Sigmoid colon (tissue), 7 donors: ENCODE data around the gene CDCA7L. TPM values are rescaled to one million over a fixed set of nuclear protein-coding genes. Genes with fewer than 3 reads are reported as not detected.
"Not testable (repeated sequence)": the region's sequence is repeated elsewhere in the genome, so short reads cannot be mapped to it uniquely, and the experiment has no call there.

ENCODE experiments used
- DNase-seq: peaks from one replicate; pipeline ENCODE4 v3.0.0-alpha.2; 2019
- H3K27ac ChIP-seq, 4 donors: fragments of 200-600 bp; sonication (generic); one replicate each; pipeline ENCODE4 v1.5.1; 2016 to 2019; ENCODE audit warnings: mild to moderate bottlenecking in 1 of 4
- H3K27me3 ChIP-seq, 3 donors: fragments of 200-600 bp; sonication (generic); one replicate each; pipeline ENCODE4 v1.5.1; 2019; ENCODE audit warnings: mild to moderate bottlenecking in 1 of 3
- H3K36me3 ChIP-seq, 4 donors: fragments of 200-600 bp; sonication (generic); one replicate each; pipeline ENCODE4 v1.5.1; 2016 to 2019
- H3K4me1 ChIP-seq, 4 donors: fragments of 200-600 bp; sonication (generic); one replicate each; pipeline ENCODE4 v1.5.1; 2017 to 2019
- H3K4me3 ChIP-seq, 4 donors: fragments of 200-600 bp; sonication (generic); one replicate each; pipeline ENCODE4 v1.5.1; 2017 to 2019; ENCODE audit warnings: mild to moderate bottlenecking in 2 of 4, moderate library complexity in 1 of 4
- H3K9me3 ChIP-seq, 4 donors: fragments of 200-600 bp in 3 of 4; sonication (generic) in 3 of 4; one replicate each; pipeline versions ENCODE4 v1.5.1 to v1.6.1; 2013 to 2019
- EP300 ChIP-seq, 4 donors: sonication (generic); formaldehyde crosslinking; IDR thresholded peaks; one replicate each; pipeline ENCODE4 v1.6.1; 2017; ENCODE audit warnings: antibody characterized with exemption in 4 of 4
- POLR2A ChIP-seq, 2 donors: fragments of 450-650 bp; IDR thresholded peaks; one replicate each; pipeline ENCODE4 v1.6.1; 2016; ENCODE audit warnings: antibody characterized with exemption in 2 of 2, mild to moderate bottlenecking in 2 of 2, moderate library complexity in 2 of 2
- POLR2AphosphoS5 ChIP-seq, 4 donors: sonication (generic); formaldehyde crosslinking; IDR thresholded peaks; one replicate each; pipeline ENCODE4 v1.6.1; 2017; ENCODE audit warnings: antibody characterized with exemption in 4 of 4
- WGBS, 2 donors: extraction: QIAGEN DNeasy Blood & Tissue Kit; methylation state at CpG; one replicate each; pipeline ENCODE4 v1.1.7; 2013; 5-methylcytosine and 5-hydroxymethylcytosine counted together
- intact Hi-C: fragments of 100-400 bp; cut with DNase I; formaldehyde crosslinking; loops from one replicate; pipeline ENCODE4 v1.15.1; 2023
- polyA plus RNA-seq, 3 donors: library from polyadenylated mRNA; stranded (reverse); fragments of 200-250 nt; gene quantifications; one replicate each; pipeline ENCODE4 v1.2.3, GENCODE V29; 2013
- total RNA-seq, 4 donors: library from RNA; depleted of rRNA; stranded (reverse); fragments of >200 nt; gene quantifications; one replicate each; pipeline ENCODE4 v1.1.0, GENCODE V29; 2016
- TF ChIP-seq, protein P1 (sequence below), 4 experiments: fragments of 450-650 bp in 3 of 4; fragments of 200-600 bp in 1 of 4; IDR thresholded peaks; one replicate each; pipeline ENCODE4 v1.5.1; 2016 to 2019; ENCODE audit warnings: antibody characterized with exemption in 4 of 4, mild to moderate bottlenecking in 3 of 4, moderate library complexity in 2 of 4
- donor health status: healthy with polysubstance abuse.
- donor health status: Bipolar disorder and iron deficiency.
- donor health status: healthy.

Gene CDCA7L
- total and polyA plus RNA-seq, 7 donors: 12.3 to 55.9 (median 23.5) TPM

DNA sequence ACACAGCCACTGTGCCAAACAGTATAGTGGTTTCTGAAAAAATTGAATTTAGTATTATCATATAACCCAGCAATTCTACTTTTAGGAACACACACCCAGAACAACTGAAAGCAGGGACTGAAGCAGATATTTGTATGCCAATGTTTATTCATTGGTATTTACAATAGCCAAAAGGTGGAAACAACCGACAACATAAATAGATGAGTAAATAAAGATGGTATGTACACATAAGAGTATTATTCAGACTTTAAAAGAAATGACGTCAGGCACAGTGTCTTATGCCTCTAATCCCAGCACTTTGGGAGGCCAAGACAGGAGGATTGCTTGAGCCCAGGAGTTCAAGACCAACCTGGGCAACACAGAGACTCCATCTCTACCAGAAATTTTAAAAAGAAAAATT is 7.2 kb downstream of the CDCA7L start:
- WGBS, 2 donors: 72 to 87% methylated on average over 2 of the region's 2 CpGs
- no peak for TF ChIP-seq EP300 (IDR thresholded peaks at IDR 0.05)
- TF ChIP-seq, protein P1, sequence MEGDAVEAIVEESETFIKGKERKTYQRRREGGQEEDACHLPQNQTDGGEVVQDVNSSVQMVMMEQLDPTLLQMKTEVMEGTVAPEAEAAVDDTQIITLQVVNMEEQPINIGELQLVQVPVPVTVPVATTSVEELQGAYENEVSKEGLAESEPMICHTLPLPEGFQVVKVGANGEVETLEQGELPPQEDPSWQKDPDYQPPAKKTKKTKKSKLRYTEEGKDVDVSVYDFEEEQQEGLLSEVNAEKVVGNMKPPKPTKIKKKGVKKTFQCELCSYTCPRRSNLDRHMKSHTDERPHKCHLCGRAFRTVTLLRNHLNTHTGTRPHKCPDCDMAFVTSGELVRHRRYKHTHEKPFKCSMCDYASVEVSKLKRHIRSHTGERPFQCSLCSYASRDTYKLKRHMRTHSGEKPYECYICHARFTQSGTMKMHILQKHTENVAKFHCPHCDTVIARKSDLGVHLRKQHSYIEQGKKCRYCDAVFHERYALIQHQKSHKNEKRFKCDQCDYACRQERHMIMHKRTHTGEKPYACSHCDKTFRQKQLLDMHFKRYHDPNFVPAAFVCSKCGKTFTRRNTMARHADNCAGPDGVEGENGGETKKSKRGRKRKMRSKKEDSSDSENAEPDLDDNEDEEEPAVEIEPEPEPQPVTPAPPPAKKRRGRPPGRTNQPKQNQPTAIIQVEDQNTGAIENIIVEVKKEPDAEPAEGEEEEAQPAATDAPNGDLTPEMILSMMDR (IDR thresholded peaks at IDR 0.05): no peak
- TF ChIP-seq POLR2AphosphoS5 (IDR thresholded peaks at IDR 0.05): no peak
- TF ChIP-seq POLR2A (IDR thresholded peaks at IDR 0.05): no peak
- peaks cover 0 to 45% (median 40%) of the 10 kb centered on the region in 4 donors for H3K4me1 ChIP-seq
- H3K4me3 ChIP-seq: no peak overlapping the region
- H3K27me3 ChIP-seq: no peaks in the 10 kb centered on the region
- no peaks in the 10 kb centered on the region for H3K36me3 ChIP-seq
- H3K9me3 ChIP-seq: no peaks in the 10 kb centered on the region
- DNase-seq: no peak
- H3K27ac ChIP-seq: peak overlapping the region in 2 of 4 donors; percentile 20 to 28
- intact Hi-C loops: no loop called here

DNA sequence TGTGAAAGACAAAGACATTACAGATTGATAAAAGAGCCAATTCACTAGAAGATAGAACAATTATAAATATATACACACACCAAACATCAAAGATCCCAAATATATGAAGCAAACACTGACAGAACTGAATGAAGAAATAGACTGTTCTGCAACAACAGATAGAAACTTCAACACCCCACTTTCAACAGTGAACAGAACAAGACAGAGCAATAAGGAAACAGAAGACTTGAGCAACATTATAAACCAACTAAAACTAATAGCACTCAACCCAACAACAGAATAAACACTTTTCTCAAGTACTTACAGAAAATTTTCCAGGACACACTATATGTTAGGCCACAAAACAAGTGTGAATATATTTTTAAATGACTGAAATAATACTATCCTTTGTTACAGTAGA is 10.9 kb downstream of the CDCA7L start:
- H3K36me3 ChIP-seq: no peaks in the 10 kb centered on the region
- no peak overlapping the region for H3K4me3 ChIP-seq
- H3K27me3 ChIP-seq: no peaks in the 10 kb centered on the region

DNA sequence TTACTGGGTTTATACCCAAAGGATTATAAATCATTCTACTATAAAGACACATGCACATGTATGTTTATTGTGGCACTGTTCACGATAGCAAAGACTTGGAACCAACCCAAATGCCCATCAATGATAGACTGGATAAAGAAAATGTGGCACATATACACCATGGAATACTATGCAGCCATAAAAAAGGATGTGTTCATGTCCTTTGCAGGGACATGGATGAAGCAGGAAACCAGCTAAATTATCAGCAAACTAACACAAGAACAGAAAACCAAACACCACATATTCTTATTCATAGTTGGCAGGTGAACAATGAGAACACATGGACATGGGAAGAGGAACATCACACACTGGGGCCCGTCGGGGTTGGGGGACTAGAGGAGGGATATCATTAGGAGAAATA is 12.4 kb downstream of the CDCA7L start:
- H3K4me1 ChIP-seq, H3K36me3 ChIP-seq, H3K9me3 ChIP-seq, intact Hi-C loops, DNase-seq, H3K27me3 ChIP-seq, H3K27ac ChIP-seq, H3K4me3 ChIP-seq: not testable (repeated sequence)
- 77 to 92% methylated on average over 3 of the region's 3 CpGs for WGBS, 2 donors

More for the DNA sequence above, 10.9 kb downstream of the CDCA7L start:
- Histone ChIP-seq H3K9me3 (no peaks in the 10 kb centered on the region), H3K27ac (no peak overlapping the region), H3K4me1 (peaks cover 0 to 11% (median 10%) of the 10 kb centered on the region in 4 donors)
- intact Hi-C loops: no loop called here
- no peak for TF ChIP-seq EP300 (IDR thresholded peaks at IDR 0.05)
- no peak for TF ChIP-seq POLR2AphosphoS5 (IDR thresholded peaks at IDR 0.05)
- TF ChIP-seq, protein P1 (IDR thresholded peaks at IDR 0.05): no peak
- no peak for TF ChIP-seq POLR2A (IDR thresholded peaks at IDR 0.05)
- DNase-seq: no peak

DNA sequence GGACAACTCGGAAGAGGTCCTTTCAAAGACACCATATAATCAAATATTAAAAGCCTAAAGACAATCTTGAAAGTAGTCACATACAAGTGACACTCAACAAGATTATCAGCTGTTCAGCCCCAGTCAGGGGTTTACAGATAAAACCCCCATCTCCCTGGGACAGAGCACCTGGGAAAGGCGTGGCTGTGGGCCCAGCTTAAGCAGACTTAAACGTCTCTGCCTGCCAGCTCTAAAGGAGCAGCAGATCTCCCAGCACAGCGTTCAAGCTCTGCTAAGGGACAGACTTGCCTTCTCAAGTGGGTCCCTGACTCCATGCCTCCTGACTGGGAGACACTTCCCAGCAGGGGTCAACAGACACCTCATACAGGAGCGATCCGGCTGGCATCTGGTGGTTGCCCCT is 18.0 kb downstream of the CDCA7L start:
- no peaks in the 10 kb centered on the region for H3K36me3 ChIP-seq
- 81 to 89% methylated on average over 6 of the region's 6 CpGs for WGBS, 2 donors
- TF ChIP-seq POLR2A (IDR thresholded peaks at IDR 0.05) (no peak), POLR2AphosphoS5 (IDR thresholded peaks at IDR 0.05) (no peak), EP300 (IDR thresholded peaks at IDR 0.05) (no peak)
- TF ChIP-seq, protein P1 (IDR thresholded peaks at IDR 0.05): no peak
- no peaks in the 10 kb centered on the region for H3K27me3 ChIP-seq
- intact Hi-C loops: no loop called here
- H3K4me1 ChIP-seq: peaks cover 0 to 6% (median 0%) of the 10 kb centered on the region in 4 donors
- DNase-seq: no peak
- H3K4me3 ChIP-seq: no peak overlapping the region
- H3K27ac ChIP-seq: no peak overlapping the region
- H3K9me3 ChIP-seq: no peaks in the 10 kb centered on the region

DNA sequence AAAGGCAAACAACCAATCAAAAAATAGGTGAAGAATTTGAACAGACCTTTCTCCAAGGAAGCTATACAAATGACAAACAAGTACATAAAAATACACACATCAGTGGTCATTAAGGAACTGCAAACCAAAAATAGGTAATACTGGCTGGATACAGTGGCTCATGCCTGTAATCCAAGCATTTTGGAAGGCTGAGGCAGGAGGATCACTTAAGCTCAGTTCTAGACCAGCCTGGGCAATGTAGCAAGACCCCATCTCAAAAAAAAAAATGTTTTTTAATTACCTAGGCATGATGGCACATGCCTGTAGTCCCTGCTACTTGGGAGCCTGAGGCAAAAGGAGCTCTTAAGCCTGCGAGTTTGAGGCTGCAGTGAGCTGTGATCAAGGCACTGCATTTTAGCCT is 19.3 kb downstream of the CDCA7L start:
- Histone ChIP-seq H3K4me3 (no peak overlapping the region), H3K4me1 (peaks cover 0 to 6% (median 0%) of the 10 kb centered on the region in 4 donors), H3K27me3 (no peaks in the 10 kb centered on the region), H3K36me3 (no peaks in the 10 kb centered on the region), H3K27ac (no peak overlapping the region), H3K9me3 (no peaks in the 10 kb centered on the region)
- no peak for DNase-seq
- WGBS, 2 donors: 89 to 99% methylated on average over 1 of the region's 1 CpG
- intact Hi-C loops: no loop called here
- no peak for TF ChIP-seq EP300 (IDR thresholded peaks at IDR 0.05)
- TF ChIP-seq, protein P1 (IDR thresholded peaks at IDR 0.05): no peak
- no peak for TF ChIP-seq POLR2A (IDR thresholded peaks at IDR 0.05)
- no peak for TF ChIP-seq POLR2AphosphoS5 (IDR thresholded peaks at IDR 0.05)
